CD14-positive monocyte (primary cell): ENCODE data around the gene ZCCHC4. TPM values are rescaled to one million over a fixed set of nuclear protein-coding genes. Genes with fewer than 3 reads are reported as not detected.

Experiments used
- DNase-seq, 3 donors: peaks; one replicate each; pipeline ENCODE4 v3.0.0-alpha.2; 2011 to 2022
- H2AFZ ChIP-seq: 2 replicates; pipeline ENCODE4 v1.6.0; 2012; ENCODE audit warnings: mild to moderate bottlenecking, low read depth, low read length, inconsistent platforms; ENCODE audit not compliant: insufficient read depth, poor library complexity, severe bottlenecking
- H3K27ac ChIP-seq, 2 donors: 1 replicate in 1 of 2; 2 replicates in 1 of 2; pipeline ENCODE4 v1.5.1; 2012 to 2013; ENCODE audit warnings: low read length in 2 of 2, control low read depth in 1 of 2, inconsistent platforms in 1 of 2, low read depth in 1 of 2, mild to moderate bottlenecking in 1 of 2
- H3K27me3 ChIP-seq, 2 donors: one replicate each; pipeline versions ENCODE4 v1.6.0 to v1.6.1; 2011 to 2013; ENCODE audit warnings: low read length in 2 of 2; ENCODE audit not compliant: control insufficient read depth in 2 of 2, insufficient read depth in 2 of 2
- H3K36me3 ChIP-seq, 2 donors: replicated peaks in 1 of 2; 1 replicate in 1 of 2; 2 replicates in 1 of 2; pipeline versions ENCODE4 v1.5.1 to v1.6.1; 2012 to 2013; ENCODE audit warnings: low read length in 2 of 2, control low read depth in 1 of 2, inconsistent platforms in 1 of 2, mild to moderate bottlenecking in 1 of 2; ENCODE audit not compliant: insufficient read depth in 2 of 2, control insufficient read depth in 1 of 2
- H3K4me1 ChIP-seq, 2 donors: 1 replicate in 1 of 2; 2 replicates in 1 of 2; pipeline versions ENCODE4 v1.5.1 to v1.6.1; 2012 to 2013; ENCODE audit warnings: low read length in 2 of 2, control low read depth in 1 of 2, inconsistent platforms in 1 of 2, mild to moderate bottlenecking in 1 of 2, moderate library complexity in 1 of 2; ENCODE audit not compliant: insufficient read depth in 2 of 2, control insufficient read depth in 1 of 2
- H3K4me2 ChIP-seq: replicated peaks from 2 replicates; pipeline ENCODE3; 2012; ENCODE audit warnings: low read length, moderate library complexity, mild to moderate bottlenecking; ENCODE audit not compliant: poor library complexity, severe bottlenecking; ENCODE audit errors: extremely low read depth
- H3K4me3 ChIP-seq, 3 experiments: fragments of 200-600 bp in 1 of 3; sonication (generic) in 1 of 3; replicated peaks in 1 of 3; 1 replicate in 2 of 3; 2 replicates in 1 of 3; pipeline ENCODE4 v1.5.1; 2011 to 2013; ENCODE audit warnings: low read length in 3 of 3, mild to moderate bottlenecking in 3 of 3, control low read depth in 2 of 3, low read depth in 2 of 3, inconsistent platforms in 1 of 3, moderate library complexity in 1 of 3
- H3K79me2 ChIP-seq: 2 replicates; pipeline ENCODE4 v1.6.0; 2012; ENCODE audit warnings: mild to moderate bottlenecking, control low read depth, inconsistent platforms, low read length, moderate library complexity; ENCODE audit not compliant: insufficient read depth
- H3K9ac ChIP-seq: 2 replicates; pipeline ENCODE4 v1.6.0; 2017; ENCODE audit warnings: low read length, mild to moderate bottlenecking; ENCODE audit not compliant: insufficient read depth, poor library complexity, severe bottlenecking
- H3K9me3 ChIP-seq, 2 donors: replicated peaks in 1 of 2; 1 replicate in 1 of 2; 2 replicates in 1 of 2; pipeline versions ENCODE4 v1.5.1 to v1.6.1; 2012 to 2013; ENCODE audit warnings: low read length in 2 of 2, control low read depth in 1 of 2; ENCODE audit not compliant: control insufficient read depth in 1 of 2, insufficient read depth in 1 of 2
- H4K20me1 ChIP-seq: 2 replicates; pipeline ENCODE4 v1.6.0; 2012; ENCODE audit warnings: mild to moderate bottlenecking, low read length, control low read depth, moderate library complexity; ENCODE audit not compliant: insufficient read depth
- H3K27ac Mint-ChIP-seq, 7 donors: one replicate each; pipeline ENCODE4 v1.8.0; 2020; ENCODE audit warnings: mild to moderate bottlenecking in 7 of 7, mixed read lengths in 7 of 7, moderate library complexity in 6 of 7, inconsistent platforms in 2 of 7
- H3K27me3 Mint-ChIP-seq, 3 donors: one replicate each; pipeline ENCODE4 v1.8.0; 2021 to 2022; ENCODE audit warnings: low read depth in 3 of 3, mild to moderate bottlenecking in 3 of 3, mixed read lengths in 3 of 3, moderate library complexity in 3 of 3, inconsistent platforms in 1 of 3
- H3K36me3 Mint-ChIP-seq, 2 donors: one replicate each; pipeline ENCODE4 v1.8.0; 2020; ENCODE audit warnings: mixed read lengths in 2 of 2, inconsistent platforms in 1 of 2, mild to moderate bottlenecking in 1 of 2
- H3K4me1 Mint-ChIP-seq: one replicate; pipeline ENCODE4 v1.8.0; 2020; ENCODE audit warnings: mild to moderate bottlenecking, mixed read lengths
- H3K4me3 Mint-ChIP-seq, 2 donors: one replicate each; pipeline ENCODE4 v1.8.0; 2020; ENCODE audit warnings: mild to moderate bottlenecking in 2 of 2, mixed read lengths in 2 of 2, moderate library complexity in 1 of 2
- H3K9me3 Mint-ChIP-seq, 7 donors: one replicate each; pipeline ENCODE4 v1.8.0; 2020 to 2022; ENCODE audit warnings: mixed read lengths in 7 of 7, mild to moderate bottlenecking in 6 of 7, moderate library complexity in 6 of 7, inconsistent platforms in 2 of 7
- WGBS: methylation state at CpG from one replicate; pipeline ENCODE4 v1.1.5; 2013; ENCODE audit warnings: missing lambda C conversion rate; ENCODE audit not compliant: insufficient coverage; 5-methylcytosine and 5-hydroxymethylcytosine counted together
- intact Hi-C, 2 donors: fragments of 100-400 bp; cut with micrococcal nuclease; formaldehyde crosslinking; loops; one replicate each; pipeline versions ENCODE4 v1.15.0 to v1.15.1; 2023
- polyA minus RNA-seq: library from RNA; depleted of rRNA, polyadenylated mRNA; stranded (reverse); fragments of >200 nt; gene quantifications from 2 replicates; pipeline ENCODE4 v1.2.3, GENCODE V29; 2012
- polyA plus RNA-seq, 3 donors: library from polyadenylated mRNA; depleted of rRNA in 1 of 3; unstranded in 2 of 3; stranded (reverse) in 1 of 3; fragments of 300-500 nt in 2 of 3; fragments of >200 nt in 1 of 3; fragmentation: Illumina TruSeq in 2 of 3; gene quantifications; 1 replicate in 2 of 3; 2 replicates in 1 of 3; pipeline ENCODE4 v1.2.3, GENCODE V29; 2012 to 2021
- total RNA-seq, 12 experiments: library from RNA in 1 of 12; stranded (reverse) in 1 of 12; fragments of 120-200 nt in 1 of 12; gene quantifications; one replicate each; pipeline ENCODE4 v1.2.4 and lab custom pipeline; 2013 to 2026; ENCODE audit warnings: mixed read lengths in 6 of 12, inconsistent platforms in 1 of 12
- TF ChIP-seq, protein P1 (sequence below): fragments of 200-600 bp; IDR thresholded peaks from one replicate; pipeline ENCODE4 v1.8.0; 2022; ENCODE audit warnings: antibody characterized with exemption, mild to moderate bottlenecking

The ZCCHC4 gene
- 6.2 TPM for total RNA-seq (2013)
- polyA plus RNA-seq: 1 to 10 TPM; 1.6 to 3.5 (median 3.4) TPM
- 1.1 and 2.4 TPM in 2 replicates for polyA minus RNA-seq
- total RNA-seq (lab: John Stamatoyannopoulos, UW): 1.8 to 7.4 (median 3.7) reads per million in 11 experiments

DNA sequence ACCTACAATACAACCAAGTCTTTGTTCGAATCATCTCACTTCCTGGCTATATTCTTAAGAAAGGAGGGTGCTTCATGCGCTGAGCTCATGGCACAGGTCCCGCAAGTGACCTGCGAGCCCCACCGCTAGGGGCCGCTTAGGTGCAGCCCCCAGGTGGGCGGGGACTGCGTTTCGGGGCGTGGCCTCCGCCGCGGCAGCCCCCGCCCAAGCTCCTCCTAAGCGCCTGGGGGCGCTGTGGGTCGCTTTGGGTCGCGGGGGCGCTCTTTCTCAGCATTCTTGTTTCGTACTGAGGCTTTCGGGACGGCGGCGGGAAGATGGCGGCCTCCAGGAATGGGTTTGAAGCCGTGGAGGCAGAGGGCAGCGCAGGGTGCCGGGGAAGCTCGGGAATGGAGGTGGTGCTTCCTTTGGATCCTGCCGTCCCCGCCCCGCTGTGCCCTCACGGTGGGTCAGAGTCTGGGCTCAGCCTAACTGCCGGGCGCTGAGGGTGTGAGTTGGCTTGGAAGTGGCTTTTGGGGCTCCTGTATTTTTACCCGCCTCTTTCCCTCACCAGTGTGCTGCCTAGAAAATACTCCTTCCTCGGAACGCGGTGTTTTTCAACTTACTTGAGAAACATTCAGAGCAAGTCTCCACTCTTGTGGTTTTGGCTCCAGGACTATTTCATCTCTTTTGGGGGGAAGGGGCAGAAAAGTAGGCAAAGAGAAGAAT lies at the start of gene ZCCHC4:
TSS of gene ZCCHC4 (plus strand) at position 279 of the 705 bp plus-strand sequence. CDS start at position 315, 36 bp downstream.
- WGBS: under 1% methylated on average over 28 of the region's 40 CpGs

GRCh38 chr4:25271866-25272265 lies 40.7 kb upstream of the ZCCHC4 start:
- Histone ChIP-seq H3K4me3 (no peak overlapping the region), H2AFZ (no peak overlapping the region), H4K20me1 (no peaks in the 10 kb centered on the region), H3K9ac (no peak overlapping the region), H3K36me3 (peaks cover 17 to 89% of the 10 kb centered on the region in 2 donors), H3K4me2 (no peak overlapping the region), H3K79me2 (no peaks in the 10 kb centered on the region), H3K4me1 (no peaks in the 10 kb centered on the region), H3K27ac (no peak overlapping the region), H3K9me3 (no peaks in the 10 kb centered on the region), H3K27me3 (no peaks in the 10 kb centered on the region)
- H3K4me1 Mint-ChIP-seq: no peaks in the 10 kb centered on the region
- no peak for DNase-seq
- H3K27ac Mint-ChIP-seq: no peak overlapping the region
- H3K36me3 Mint-ChIP-seq: peaks cover 44 to 62% of the 10 kb centered on the region in 2 donors
- no peaks in the 10 kb centered on the region for H3K27me3 Mint-ChIP-seq
- TF ChIP-seq, protein P1, sequence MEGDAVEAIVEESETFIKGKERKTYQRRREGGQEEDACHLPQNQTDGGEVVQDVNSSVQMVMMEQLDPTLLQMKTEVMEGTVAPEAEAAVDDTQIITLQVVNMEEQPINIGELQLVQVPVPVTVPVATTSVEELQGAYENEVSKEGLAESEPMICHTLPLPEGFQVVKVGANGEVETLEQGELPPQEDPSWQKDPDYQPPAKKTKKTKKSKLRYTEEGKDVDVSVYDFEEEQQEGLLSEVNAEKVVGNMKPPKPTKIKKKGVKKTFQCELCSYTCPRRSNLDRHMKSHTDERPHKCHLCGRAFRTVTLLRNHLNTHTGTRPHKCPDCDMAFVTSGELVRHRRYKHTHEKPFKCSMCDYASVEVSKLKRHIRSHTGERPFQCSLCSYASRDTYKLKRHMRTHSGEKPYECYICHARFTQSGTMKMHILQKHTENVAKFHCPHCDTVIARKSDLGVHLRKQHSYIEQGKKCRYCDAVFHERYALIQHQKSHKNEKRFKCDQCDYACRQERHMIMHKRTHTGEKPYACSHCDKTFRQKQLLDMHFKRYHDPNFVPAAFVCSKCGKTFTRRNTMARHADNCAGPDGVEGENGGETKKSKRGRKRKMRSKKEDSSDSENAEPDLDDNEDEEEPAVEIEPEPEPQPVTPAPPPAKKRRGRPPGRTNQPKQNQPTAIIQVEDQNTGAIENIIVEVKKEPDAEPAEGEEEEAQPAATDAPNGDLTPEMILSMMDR: no peak
- intact Hi-C loops: no loop called here
- no peak overlapping the region for H3K4me3 Mint-ChIP-seq
- no CpG with 5 or more reads among the region's 3 CpGs for WGBS
- no peaks in the 10 kb centered on the region for H3K9me3 Mint-ChIP-seq

More for the DNA sequence above, at the start of gene ZCCHC4:
- Histone ChIP-seq H3K4me3 (peak within 1 kb of the TSS; percentile 82 to 95 (median 87)), H3K36me3 (peaks cover 2 to 17% of the 10 kb centered on the region in 2 donors), H3K27me3 (no peaks in the 10 kb centered on the region), H3K27ac (peak within 1 kb of the TSS; percentile 50 to 71), H2AFZ (peak within 1 kb of the TSS; percentile 93), H3K4me1 (peaks cover 16 to 27% of the 10 kb centered on the region in 2 donors), H3K9ac (peak within 1 kb of the TSS; percentile 66), H3K9me3 (no peaks in the 10 kb centered on the region), H4K20me1 (no peaks in the 10 kb centered on the region), H3K4me2 (peak within 1 kb of the TSS; percentile 94), H3K79me2 (peaks cover 9% of the 10 kb centered on the region)
- H3K27ac Mint-ChIP-seq: peak within 1 kb of the TSS; percentile 90 to 95 (median 94)
- intact Hi-C loops: loop anchor here (5.0 to 10.0 kb wide), 7 partner anchors 62 to 728 kb away; partner anchors contain the start of genes ANAPC4 (in 2 of the 2), DHX15 (in 1 of the 2), PI4K2B (in 1 of the 2) and SEPSECS (in 1 of the 2)
- H3K4me1 Mint-ChIP-seq: peaks cover 40% of the 10 kb centered on the region
- DNase-seq: peak; percentile 90 to 93 (median 92)
- TF ChIP-seq, protein P1: peak; percentile 99
- H3K27me3 Mint-ChIP-seq: peaks cover 0 to 3% (median 2%) of the 10 kb centered on the region in 3 donors
- H3K36me3 Mint-ChIP-seq: peaks cover 19 to 25% of the 10 kb centered on the region in 2 donors
- H3K4me3 Mint-ChIP-seq: peak within 1 kb of the TSS; percentile 99
- H3K9me3 Mint-ChIP-seq: peaks cover 0 to 4% (median 0%) of the 10 kb centered on the region in 7 donors
